K562 (cell line): Measurements from ENCODE around the gene PDE8B. TPM values are rescaled to one million over a fixed set of nuclear protein-coding genes. Genes with fewer than 3 reads are reported as not detected.

ENCODE experiments used
- CHD7 ChIP-seq: fragments of 200-600 bp; sonication (generic); IDR thresholded peaks from one replicate; pipeline ENCODE4 v1.6.1; 2012; ENCODE audit warnings: mild to moderate bottlenecking, low read depth, low read length, inconsistent platforms
- CREBBP ChIP-seq: IDR thresholded peaks from one replicate; pipeline ENCODE4 v1.6.1; 2012; ENCODE audit warnings: low read depth, mild to moderate bottlenecking, control low read depth, inconsistent platforms, low read length
- ELF1 ChIP-seq: fragments of 200-800 bp; sonication (Bioruptor generic); IDR thresholded peaks from 2 replicates; pipeline ENCODE4 v1.6.1; 2016; ENCODE audit warnings: missing genetic modification characterization, missing compliant biosample characterization
- PHB ChIP-seq: fragments of 250-450 bp; sonication (Bioruptor Pico); IDR thresholded peaks from 2 replicates; pipeline ENCODE4 v1.5.0; 2021
- ZKSCAN1 ChIP-seq: fragments of 150-350 bp; IDR thresholded peaks from 2 replicates; pipeline ENCODE4 v1.6.1; 2016; ENCODE audit warnings: low read depth, low read length
- polyA plus RNA-seq, 8 experiments: library from polyadenylated mRNA; depleted of rRNA in 4 of 8; stranded (reverse) in 5 of 8; unstranded in 3 of 8; fragments of >200 nt; fragmentation: Nextera tagmentation in 2 of 8; fragmentation: Illumina TruSeq in 1 of 8; extraction: Ambion mirVana in 2 of 8; extraction: Trizol in 1 of 8; gene quantifications; 2 replicates each; pipeline versions ENCODE4 v1.2.1 to v1.2.3, GENCODE V29; 2011 to 2014; ENCODE audit warnings: inconsistent platforms in 1 of 8, missing spikeins in 1 of 8
- total RNA-seq, 7 experiments: library from RNA; depleted of rRNA in 6 of 7; stranded (reverse); fragments of >200 nt in 6 of 7; fragmentation: Illumina TruSeq in 2 of 7; extraction: Trizol in 2 of 7; gene quantifications; 2 replicates each; pipeline versions ENCODE4 v1.2.1 to v1.2.3, GENCODE V29; 2011 to 2021; ENCODE audit warnings: low replicate concordance in 1 of 7

The PDE8B gene
- total and polyA plus RNA-seq, 9 of the 15 experiments (the other 6 are each of a cell fraction or from before 2014, with no cell fraction given): 0.15 to 0.28 TPM; not detected in 7

- no peak for TF ChIP-seq CHD7
- no peak for TF ChIP-seq ELF1
- TF ChIP-seq ZKSCAN1: no peak
- TF ChIP-seq CREBBP: no peak
- no peak for TF ChIP-seq PHB (CRISPR knock-in tag)
These were observed 111.4 kb downstream of the PDE8B start (continued) for GRCh38 chr5:77321793-77322394.
